ENCODE data around the gene JTB.
A peak's percentile ranks its signal among the peaks of the same experiment; 100 is the strongest.

Gene JTB

DNA sequence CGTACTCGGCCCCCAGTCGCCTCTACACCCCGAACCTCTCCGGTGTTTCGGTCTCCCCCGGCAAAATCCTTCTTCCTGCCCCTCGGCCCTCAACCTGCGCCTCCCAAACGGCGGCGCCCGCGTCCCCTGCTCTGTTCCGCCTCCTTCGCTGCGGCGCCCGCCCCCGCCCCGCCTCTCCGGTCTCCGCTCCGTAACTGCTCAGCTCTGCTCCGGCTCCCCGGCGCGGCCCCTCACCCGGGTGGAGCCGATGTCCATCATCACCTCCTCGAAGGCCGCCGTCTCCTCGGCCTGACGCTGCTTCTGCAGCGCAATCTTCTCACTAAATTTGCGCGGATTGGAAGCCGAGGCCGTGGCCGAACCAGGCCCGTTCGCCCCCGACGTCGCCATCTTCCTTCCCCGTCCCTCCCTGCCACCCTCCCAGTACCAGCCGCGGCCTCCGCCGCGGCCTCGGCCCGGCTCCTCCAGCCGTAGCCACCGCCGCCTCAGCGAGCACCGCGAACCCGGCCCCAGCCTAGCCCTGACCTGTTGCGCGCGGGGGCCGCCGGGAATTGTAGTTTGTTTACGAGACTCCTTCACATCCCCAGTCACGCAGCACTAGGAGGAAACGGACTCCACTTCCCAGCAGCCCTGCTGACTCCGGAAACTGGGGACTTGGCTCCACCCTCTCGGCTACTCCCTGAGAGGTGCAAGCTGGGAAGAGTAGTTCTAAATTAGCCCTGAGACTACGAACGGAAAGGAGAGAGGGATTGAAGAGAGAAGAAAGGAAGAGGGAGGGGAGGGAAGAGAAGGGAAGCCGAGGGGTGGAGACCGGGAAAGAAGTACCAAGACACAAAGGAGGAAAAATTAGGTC is 19.1 kb downstream of the JTB start, which contains the start of gene CRTC2:
Gene CRTC2 (minus strand): TSS at position 502 of the 850 bp plus-strand sequence. CDS start 115 bp downstream, at position 387.
- DNase-seq (ENCODE audit: low spot score): peak; percentile 97
- TF ChIP-seq, protein P1, sequence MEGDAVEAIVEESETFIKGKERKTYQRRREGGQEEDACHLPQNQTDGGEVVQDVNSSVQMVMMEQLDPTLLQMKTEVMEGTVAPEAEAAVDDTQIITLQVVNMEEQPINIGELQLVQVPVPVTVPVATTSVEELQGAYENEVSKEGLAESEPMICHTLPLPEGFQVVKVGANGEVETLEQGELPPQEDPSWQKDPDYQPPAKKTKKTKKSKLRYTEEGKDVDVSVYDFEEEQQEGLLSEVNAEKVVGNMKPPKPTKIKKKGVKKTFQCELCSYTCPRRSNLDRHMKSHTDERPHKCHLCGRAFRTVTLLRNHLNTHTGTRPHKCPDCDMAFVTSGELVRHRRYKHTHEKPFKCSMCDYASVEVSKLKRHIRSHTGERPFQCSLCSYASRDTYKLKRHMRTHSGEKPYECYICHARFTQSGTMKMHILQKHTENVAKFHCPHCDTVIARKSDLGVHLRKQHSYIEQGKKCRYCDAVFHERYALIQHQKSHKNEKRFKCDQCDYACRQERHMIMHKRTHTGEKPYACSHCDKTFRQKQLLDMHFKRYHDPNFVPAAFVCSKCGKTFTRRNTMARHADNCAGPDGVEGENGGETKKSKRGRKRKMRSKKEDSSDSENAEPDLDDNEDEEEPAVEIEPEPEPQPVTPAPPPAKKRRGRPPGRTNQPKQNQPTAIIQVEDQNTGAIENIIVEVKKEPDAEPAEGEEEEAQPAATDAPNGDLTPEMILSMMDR (IDR thresholded peaks at IDR 0.05; ENCODE audit: extremely low read depth, missing control alignments): peak; percentile 1

- peak; percentile 71 for DNase-seq (ENCODE audit: low spot score)
- TF ChIP-seq, protein P1 (IDR thresholded peaks at IDR 0.05; ENCODE audit: extremely low read depth, missing control alignments): no peak
Measured at GRCh38 chr1:153957744-153958110, 19.7 kb downstream of the JTB start.

- TF ChIP-seq, protein P1 (IDR thresholded peaks at IDR 0.05; ENCODE audit: extremely low read depth, missing control alignments): no peak
- no peak for DNase-seq (ENCODE audit: low spot score)
Measured at GRCh38 chr1:153956997-153957715, 20.3 kb downstream of the JTB start.

GRCh38 chr1:153954826-153955225 is 22.6 kb downstream of the JTB start:
- TF ChIP-seq, protein P1 (IDR thresholded peaks at IDR 0.05; ENCODE audit: extremely low read depth, missing control alignments): no peak
- DNase-seq (ENCODE audit: low spot score): no peak

DNA sequence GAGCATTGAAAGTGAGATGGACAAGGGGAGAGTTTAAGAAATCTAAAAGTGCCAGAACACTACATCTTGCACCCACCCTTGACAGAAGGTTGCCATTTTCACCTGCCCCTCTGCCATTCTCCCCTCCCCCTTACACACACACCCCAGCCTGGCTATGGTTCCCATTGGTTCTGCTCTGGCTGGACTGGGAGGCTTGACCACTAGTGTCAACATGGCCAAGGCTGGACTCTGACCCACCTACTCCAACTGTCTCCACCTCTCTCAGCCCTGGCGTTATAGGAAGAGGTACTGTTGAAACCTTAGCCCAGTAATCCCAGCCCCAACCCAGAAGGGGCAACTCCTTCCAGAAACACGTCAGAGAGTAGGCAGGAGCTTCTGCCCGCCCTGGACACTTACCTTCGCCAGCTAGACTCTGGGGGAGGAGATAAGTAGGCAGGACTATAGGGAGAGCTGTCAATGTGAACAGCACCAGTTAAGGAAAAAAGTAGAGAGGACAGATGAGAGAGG is 23.6 kb downstream of the JTB start:
- DNase-seq (ENCODE audit: low spot score): no peak
- TF ChIP-seq, protein P1 (IDR thresholded peaks at IDR 0.05; ENCODE audit: extremely low read depth, missing control alignments): no peak

GRCh38 chr1:153951801-153952200 is 25.7 kb downstream of the JTB start:
- no peak for DNase-seq (ENCODE audit: low spot score)
- TF ChIP-seq, protein P1 (IDR thresholded peaks at IDR 0.05; ENCODE audit: extremely low read depth, missing control alignments): no peak

DNA sequence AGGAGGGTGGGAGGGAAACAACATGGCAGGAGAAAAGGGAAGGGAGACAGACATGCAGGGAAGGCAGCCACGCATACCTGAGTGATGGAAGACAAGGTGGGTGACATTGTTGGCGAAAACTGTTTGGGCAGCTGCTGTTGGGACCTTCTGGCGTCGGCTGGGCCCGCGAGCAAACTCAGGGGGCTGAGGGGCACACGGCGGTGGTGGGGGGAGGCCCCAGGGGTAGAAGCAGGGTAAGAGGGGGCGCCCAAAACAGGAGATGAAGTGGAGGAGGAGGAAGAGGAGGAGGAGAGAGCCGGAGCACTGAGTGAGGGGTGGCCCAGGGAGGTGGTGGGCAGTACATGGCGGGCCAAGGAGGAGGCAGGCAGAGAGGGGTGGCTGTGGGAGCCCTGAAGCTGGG is 26.3 kb downstream of the JTB start:
- no peak for DNase-seq (ENCODE audit: low spot score)
- TF ChIP-seq, protein P1 (IDR thresholded peaks at IDR 0.05; ENCODE audit: extremely low read depth, missing control alignments): no peak
